Jurkat, Clone E6-1 (cell line): Measurements from ENCODE around the gene PPP6C. TPM values are rescaled to one million over a fixed set of nuclear protein-coding genes. Genes with fewer than 3 reads are reported as not detected.
"Not testable (repeated sequence)": the region's sequence is repeated elsewhere in the genome, so short reads cannot be mapped to it uniquely, and the experiment has no call there.

Source experiments
- DNase-seq: peaks from one replicate; pipeline ENCODE4 v3.0.0-alpha.2; 2011; ENCODE audit warnings: low read depth, low spot score
- H3K4me3 ChIP-seq: 2 replicates; pipeline ENCODE4 v1.5.1; 2011; ENCODE audit warnings: mild to moderate bottlenecking, low read length, control low read depth, moderate library complexity
- polyA plus RNA-seq: library from polyadenylated mRNA; unstranded; fragments of >200 nt; gene quantifications from one replicate; pipeline ENCODE4 v1.2.1, GENCODE V29; 2012; ENCODE audit warnings: missing spikeins; ENCODE audit not compliant: insufficient read length, insufficient read depth

PPP6C gene
- 58.2 TPM for polyA plus RNA-seq

- H3K4me3 ChIP-seq, result peak within 1 kb of the TSS; percentile 93
- peak; percentile 93 for DNase-seq
Measured at GRCh38 chr9:125189361-125190289, at the start of gene PPP6C. Gene PPP6C (minus strand): TSS chr9:125189803. CDS start chr9:125189718, 85 bp downstream.

GRCh38 chr9:125238915-125239446 lies 49.4 kb upstream of the PPP6C start:
- DNase-seq, result no peak
- H3K4me3 ChIP-seq, result no peak overlapping the region

- no peak for DNase-seq
- H3K4me3 ChIP-seq, result no peak overlapping the region
Measured at GRCh38 chr9:125238127-125238914, 48.7 kb upstream of the PPP6C start.

GRCh38 chr9:125236520-125237159 lies 47.0 kb upstream of the PPP6C start:
- H3K4me3 ChIP-seq, DNase-seq: not testable (repeated sequence)

- no peak overlapping the region for H3K4me3 ChIP-seq
- DNase-seq, result no peak
Measured at GRCh38 chr9:125235804-125236519, 46.4 kb upstream of the PPP6C start.

- not testable (repeated sequence) for H3K4me3 ChIP-seq, DNase-seq
Measured at GRCh38 chr9:125234099-125234498, 44.5 kb upstream of the PPP6C start.

GRCh38 chr9:125233678-125234077 lies 44.1 kb upstream of the PPP6C start:
- no peak overlapping the region for H3K4me3 ChIP-seq
- no peak for DNase-seq

- H3K4me3 ChIP-seq, result no peak overlapping the region
- DNase-seq, result no peak
Measured at GRCh38 chr9:125227761-125228160, 38.2 kb upstream of the PPP6C start.

- H3K4me3 ChIP-seq, DNase-seq: not testable (repeated sequence)
Measured at GRCh38 chr9:125224858-125225257, 35.3 kb upstream of the PPP6C start.

GRCh38 chr9:125218621-125219020 lies 29.0 kb upstream of the PPP6C start:
- no peak for DNase-seq
- H3K4me3 ChIP-seq, result no peak overlapping the region

- no peak for DNase-seq
- no peak overlapping the region for H3K4me3 ChIP-seq
Measured at GRCh38 chr9:125214186-125214585, 24.6 kb upstream of the PPP6C start.

- no peak overlapping the region for H3K4me3 ChIP-seq
Measured at GRCh38 chr9:125204477-125204876, 14.9 kb upstream of the PPP6C start.

GRCh38 chr9:125202846-125203618 lies 13.4 kb upstream of the PPP6C start:
- no peak overlapping the region for H3K4me3 ChIP-seq
- no peak for DNase-seq

More at GRCh38 chr9:125204477-125204876, 14.9 kb upstream of the PPP6C start:
- no peak for DNase-seq

- DNase-seq, result peak; percentile 81
Measured at GRCh38 chr9:125200216-125201047, 10.8 kb upstream of the PPP6C start, which contains the start of gene RABEPK. Gene RABEPK (plus strand): TSS chr9:125200542. CDS start chr9:125203014, 2,472 bp downstream.

GRCh38 chr9:125195591-125195990 lies 6.0 kb upstream of the PPP6C start:
- not testable (repeated sequence) for DNase-seq, H3K4me3 ChIP-seq

More at GRCh38 chr9:125200216-125201047, 10.8 kb upstream of the PPP6C start, which contains the start of gene RABEPK:
- peak within 1 kb of the TSS; percentile 72 for H3K4me3 ChIP-seq

GRCh38 chr9:125194466-125194865 lies 4.9 kb upstream of the PPP6C start:
- not testable (repeated sequence) for H3K4me3 ChIP-seq, DNase-seq

GRCh38 chr9:125190361-125190801 lies 778 bp upstream of the PPP6C start:
- DNase-seq, result no peak
- peak overlapping the region; percentile 93 for H3K4me3 ChIP-seq
